Small intestine (tissue), 7 donors: ENCODE data around the gene HOXB8. TPM values are rescaled to one million over a fixed set of nuclear protein-coding genes. Genes with fewer than 3 reads are reported as not detected.
A peak's percentile ranks its signal among the peaks of the same experiment; 100 is the strongest.

Experiments
- DNase-seq, 2 donors: peaks; one replicate each; pipeline versions ENCODE4 v3.0.0 to v3.0.0-alpha.2; 2013
- FAIRE-seq: peaks from 2 replicates; lab custom pipeline; 2012; peaks lifted over from hg19 to GRCh38; lab: Jason Lieb, UNC
- H3K27ac ChIP-seq, 3 donors: one replicate each; pipeline ENCODE4 v1.5.1; 2013; ENCODE audit warnings: low read length in 2 of 3, mild to moderate bottlenecking in 2 of 3, control low read depth in 1 of 3, inconsistent platforms in 1 of 3, low read depth in 1 of 3, moderate library complexity in 1 of 3
- H3K27me3 ChIP-seq, 3 donors: one replicate each; pipeline ENCODE4 v1.6.1; 2013; ENCODE audit warnings: low read length in 3 of 3, inconsistent platforms in 1 of 3; ENCODE audit not compliant: control insufficient read depth in 3 of 3, insufficient read depth in 3 of 3
- H3K36me3 ChIP-seq, 3 donors: one replicate each; pipeline ENCODE4 v1.6.1; 2013; ENCODE audit warnings: low read length in 3 of 3, inconsistent platforms in 1 of 3, low read depth in 1 of 3, mild to moderate bottlenecking in 1 of 3, moderate library complexity in 1 of 3; ENCODE audit not compliant: control insufficient read depth in 3 of 3, insufficient read depth in 2 of 3
- H3K4me1 ChIP-seq, 3 donors: one replicate each; pipeline ENCODE4 v1.6.1; 2013; ENCODE audit warnings: low read length in 2 of 3, inconsistent platforms in 1 of 3, low read depth in 1 of 3, mild to moderate bottlenecking in 1 of 3, moderate library complexity in 1 of 3; ENCODE audit not compliant: control insufficient read depth in 3 of 3, insufficient read depth in 2 of 3
- H3K4me3 ChIP-seq, 3 donors: one replicate each; pipeline ENCODE4 v1.5.1; 2013; ENCODE audit warnings: low read length in 3 of 3, control low read depth in 1 of 3, inconsistent platforms in 1 of 3, low read depth in 1 of 3, mild to moderate bottlenecking in 1 of 3, moderate library complexity in 1 of 3
- H3K9me3 ChIP-seq, 2 donors: one replicate each; pipeline ENCODE4 v1.6.1; 2013; ENCODE audit warnings: low read depth in 1 of 2, low read length in 1 of 2; ENCODE audit not compliant: control insufficient read depth in 2 of 2, insufficient read depth in 1 of 2
- WGBS, 3 donors: extraction: QIAGEN DNeasy Blood & Tissue Kit; methylation state at CpG; one replicate each; pipeline ENCODE4 v1.1.7; 2013; 5-methylcytosine and 5-hydroxymethylcytosine counted together
- polyA plus RNA-seq, 4 donors: library from polyadenylated mRNA; stranded (reverse) in 3 of 4; unstranded in 1 of 4; fragments of 200-250 nt in 3 of 4; fragments of 120-200 nt in 1 of 4; gene quantifications; one replicate each; pipeline versions ENCODE4 v1.2.1 to v1.2.3, GENCODE V29; 2013
- donor health status: healthy with polysubstance abuse.
- donor health status: control.
- donor health status: control.
- donor health status: Bipolar disorder and iron deficiency.
- donor health status: healthy.

The HOXB8 gene
- polyA plus RNA-seq, 4 donors: 0.12 to 2.9 TPM; not detected in 2

DNA sequence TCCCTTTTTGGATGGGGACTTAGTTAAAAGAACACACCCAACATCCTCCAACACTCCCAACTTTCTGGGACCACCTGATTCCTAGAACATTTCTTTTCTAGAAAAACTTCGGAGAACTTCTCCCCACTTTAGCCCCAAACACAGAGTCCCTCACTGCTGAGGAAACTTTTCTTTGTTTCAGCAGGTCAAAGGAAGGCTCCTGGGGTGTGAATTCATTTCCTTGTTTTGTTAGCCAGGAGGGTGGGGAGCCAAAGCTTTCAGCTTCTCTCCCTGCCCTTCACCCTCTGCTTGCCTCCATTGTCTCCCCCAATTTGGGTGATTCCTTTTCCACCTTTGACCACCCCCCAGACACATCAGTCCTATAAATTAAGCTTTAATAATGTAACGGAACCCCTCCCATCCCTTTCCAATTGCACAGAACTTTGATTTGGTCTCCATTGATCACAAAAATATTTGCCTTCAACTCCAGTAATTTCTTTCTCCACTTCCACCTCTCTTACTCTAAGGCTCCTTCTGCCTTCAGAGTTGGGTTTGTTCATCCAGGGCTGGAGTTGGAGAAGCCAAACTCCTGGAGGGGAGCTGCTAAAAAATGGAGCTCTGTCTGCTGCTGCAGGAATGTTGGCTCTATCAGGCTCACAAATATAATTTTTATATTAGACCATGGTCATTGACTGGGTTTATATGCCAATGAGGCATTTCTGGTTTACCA, 47.3 kb downstream of the HOXB8 start:
- Histone ChIP-seq H3K36me3 (peaks cover 0 to 34% (median 0%) of the 10 kb centered on the region in 3 donors), H3K27ac (peak overlapping the region in 2 of 3 donors; percentile 48 to 85), H3K4me3 (peak overlapping the region in 1 of 3 donors; percentile 11), H3K4me1 (peaks cover 0 to 41% (median 4%) of the 10 kb centered on the region in 3 donors), H3K27me3 (peaks cover 0 to 97% (median 2%) of the 10 kb centered on the region in 3 donors), H3K9me3 (no peaks in the 10 kb centered on the region)
- DNase-seq: no peak
- WGBS, 3 donors: 27 to 58% (median 50%) methylated on average over 2 of the region's 2 CpGs
- no peak for FAIRE-seq

DNA sequence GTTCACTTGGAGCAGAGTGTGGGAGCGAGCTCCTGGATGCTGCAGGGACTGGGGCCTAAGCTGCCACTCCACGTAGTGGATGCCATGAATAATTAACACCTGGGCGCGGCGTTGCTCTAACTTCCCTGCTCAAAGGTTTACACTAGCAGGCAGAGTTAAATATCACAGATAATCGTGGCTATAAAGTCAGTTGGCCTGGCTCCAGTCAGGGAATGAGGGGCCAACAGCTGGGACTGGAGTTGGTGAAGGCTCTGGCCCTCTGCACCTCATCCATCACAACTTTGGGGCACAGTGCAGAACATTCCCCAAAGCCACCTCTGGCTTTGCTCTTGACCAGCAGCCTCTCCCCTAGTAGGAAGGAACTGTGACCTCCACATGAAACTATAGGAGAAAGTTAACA, 47.9 kb downstream of the HOXB8 start:
- DNase-seq (peak in 1 of 2 donors; percentile 61), FAIRE-seq (no peak)
- Histone ChIP-seq H3K36me3 (peaks cover 0 to 31% (median 0%) of the 10 kb centered on the region in 3 donors), H3K4me1 (peaks cover 0 to 36% (median 4%) of the 10 kb centered on the region in 3 donors), H3K27ac (peak overlapping the region; percentile 37 to 85 (median 48)), H3K4me3 (no peak overlapping the region), H3K27me3 (peaks cover 0 to 97% (median 2%) of the 10 kb centered on the region in 3 donors), H3K9me3 (no peaks in the 10 kb centered on the region)
- WGBS, 3 donors: 12 to 41% (median 18%) methylated on average over 6 of the region's 6 CpGs

DNA sequence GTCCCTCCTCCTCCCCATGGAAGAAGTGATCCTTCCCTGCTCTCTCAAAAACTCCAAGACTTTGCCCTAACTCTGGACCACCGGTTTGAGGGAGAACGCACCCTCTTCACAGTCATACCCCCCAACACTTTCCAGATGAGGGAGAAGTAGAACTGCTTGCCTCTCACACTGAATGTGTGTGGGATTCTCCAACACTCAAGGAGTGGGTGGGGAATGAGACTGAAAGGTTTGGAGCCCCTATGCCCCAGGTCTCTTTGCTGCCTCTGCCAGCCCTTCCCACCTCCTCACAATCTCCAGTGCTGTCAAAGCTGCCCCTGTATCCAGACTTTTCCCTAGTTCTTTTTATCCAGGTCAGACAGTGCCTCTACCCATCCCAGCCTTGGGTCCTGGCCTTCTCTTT, 48.4 kb downstream of the HOXB8 start:
- 40 to 66% (median 43%) methylated on average over 2 of the region's 2 CpGs for WGBS, 3 donors
- Histone ChIP-seq H3K27ac (peak overlapping the region in 2 of 3 donors; percentile 39 to 48), H3K4me3 (no peak overlapping the region), H3K27me3 (peaks cover 0 to 97% (median 2%) of the 10 kb centered on the region in 3 donors), H3K4me1 (peaks cover 0 to 40% (median 4%) of the 10 kb centered on the region in 3 donors), H3K9me3 (no peaks in the 10 kb centered on the region), H3K36me3 (peaks cover 0 to 28% (median 0%) of the 10 kb centered on the region in 3 donors)
- no peak for FAIRE-seq
- DNase-seq: no peak

DNA sequence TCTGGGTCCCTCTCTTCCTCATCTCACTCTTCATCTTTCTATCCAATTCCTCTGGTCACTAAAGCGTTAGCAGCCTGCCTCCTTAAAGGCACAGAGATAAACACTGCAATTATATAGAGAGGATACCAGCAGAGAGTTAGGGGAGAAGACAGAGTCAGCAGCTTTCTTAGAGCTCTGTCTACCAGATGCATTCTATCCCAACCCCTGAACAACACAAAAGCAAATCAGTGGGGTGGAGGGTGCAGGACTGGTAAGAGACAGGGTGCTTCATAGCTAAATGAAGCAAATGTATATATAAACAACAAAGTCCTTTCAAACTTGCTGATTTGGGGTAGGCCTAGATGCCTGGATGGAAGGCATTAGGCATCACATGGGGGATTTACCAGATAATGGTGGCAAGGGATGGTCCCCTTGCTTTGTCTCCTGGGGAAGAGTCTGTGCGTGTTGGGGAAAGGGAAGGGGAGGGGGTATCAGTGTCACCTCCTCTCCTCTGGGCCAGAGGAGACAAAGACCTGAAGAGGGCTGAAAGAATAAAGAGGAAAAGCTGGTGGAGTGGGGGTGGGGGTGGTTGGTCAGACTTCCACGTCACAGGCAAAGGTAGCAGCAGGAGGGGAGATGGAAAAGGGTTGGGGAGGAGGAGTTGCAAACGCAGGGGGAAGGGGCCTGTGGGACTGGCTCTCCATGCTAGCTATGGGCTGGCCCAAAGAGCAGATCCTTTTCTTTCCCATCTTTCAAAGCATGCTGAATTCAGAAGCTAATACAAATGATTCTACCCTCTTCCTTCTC, 49.0 kb downstream of the HOXB8 start:
- Histone ChIP-seq H3K4me1 (peaks cover 0 to 43% (median 4%) of the 10 kb centered on the region in 3 donors), H3K9me3 (no peaks in the 10 kb centered on the region), H3K36me3 (peaks cover 0 to 29% (median 0%) of the 10 kb centered on the region in 3 donors), H3K27ac (peak overlapping the region in 2 of 3 donors; percentile 39 to 48), H3K4me3 (no peak overlapping the region), H3K27me3 (peaks cover 0 to 97% (median 2%) of the 10 kb centered on the region in 3 donors)
- no peak for FAIRE-seq
- 43 to 56% (median 56%) methylated on average over 4 of the region's 4 CpGs for WGBS, 3 donors
- DNase-seq: no peak

DNA sequence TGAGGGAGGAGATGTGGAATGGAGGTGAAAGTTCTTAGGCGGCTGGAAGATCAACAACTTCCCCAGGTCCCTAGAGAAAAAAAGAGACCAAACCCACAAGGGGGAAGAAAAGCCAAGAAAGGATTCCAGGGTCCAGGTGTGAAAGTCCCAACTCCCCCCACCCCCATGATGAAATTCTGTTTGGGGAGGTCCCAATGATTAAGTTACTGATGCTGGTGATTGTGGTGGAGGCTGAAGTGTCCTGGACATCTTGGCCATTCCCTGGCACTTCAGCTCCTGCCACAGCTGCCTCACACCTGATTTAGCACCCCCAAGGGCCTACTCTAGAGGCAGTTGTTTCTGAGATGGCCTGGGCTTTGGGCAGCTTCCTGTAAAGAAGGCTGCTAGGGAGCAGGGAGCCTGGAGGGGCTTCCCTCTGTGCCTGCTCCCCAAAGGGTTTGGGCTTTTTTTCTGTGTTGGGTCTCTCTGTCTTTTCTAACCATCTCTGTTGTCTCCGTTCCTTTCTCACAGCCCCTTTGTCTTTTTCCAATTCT, 50.0 kb downstream of the HOXB8 start:
- H3K9me3 ChIP-seq: no peaks in the 10 kb centered on the region
- FAIRE-seq: no peak
- H3K4me3 ChIP-seq: peak overlapping the region in 1 of 3 donors; percentile 19
- whole genome bisulfite sequencing, 3 donors: 54 to 63% (median 62%) methylated on average over 2 of the region's 2 CpGs
- peak overlapping the region in 2 of 3 donors; percentile 39 to 81 for H3K27ac ChIP-seq
- H3K27me3 ChIP-seq: peaks cover 0 to 93% (median 0%) of the 10 kb centered on the region in 3 donors
- DNase-seq: no peak
- H3K36me3 ChIP-seq: peaks cover 0 to 20% (median 0%) of the 10 kb centered on the region in 3 donors
- H3K4me1 ChIP-seq: peaks cover 0 to 44% (median 4%) of the 10 kb centered on the region in 3 donors

DNA sequence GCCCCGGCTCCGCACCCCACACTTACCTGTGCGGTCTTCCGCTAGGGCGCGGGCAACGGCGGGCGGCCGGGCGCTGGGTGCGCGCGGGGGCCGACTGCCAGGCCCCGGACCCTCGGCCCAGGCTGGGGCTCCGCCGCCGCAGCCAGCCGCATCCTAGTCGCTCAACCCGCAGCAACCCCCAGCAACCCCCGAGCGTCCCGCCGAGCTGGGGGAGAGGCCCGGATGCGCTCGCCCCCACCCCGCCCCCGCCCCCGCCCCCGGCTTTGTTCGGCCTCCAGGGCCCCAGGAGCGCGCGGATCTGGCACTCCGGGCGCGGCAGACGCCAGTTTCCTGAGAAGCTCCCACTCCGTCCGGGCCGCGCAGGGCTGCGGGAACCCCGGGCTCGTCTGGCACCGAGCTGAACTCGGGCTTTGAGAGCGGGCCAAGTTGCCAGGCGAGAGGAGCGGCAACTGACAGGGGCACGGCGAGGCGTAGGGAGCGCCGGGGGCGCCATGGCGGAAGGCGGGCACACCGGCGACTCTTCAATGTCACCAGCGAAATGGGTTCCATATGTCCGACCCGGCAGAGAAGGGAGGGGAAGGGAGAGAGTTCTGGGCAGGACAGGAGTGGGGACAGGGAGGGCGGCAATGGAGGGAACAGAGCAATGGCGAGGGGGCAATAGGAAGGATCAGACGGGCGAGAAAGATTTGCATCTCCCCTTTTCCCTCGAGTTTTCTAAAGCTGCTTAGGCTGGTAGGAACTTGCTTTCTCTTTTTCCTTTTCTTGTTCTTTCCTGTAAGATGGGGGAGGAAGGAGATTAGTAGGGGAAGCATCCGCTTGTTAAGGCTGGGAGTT, 50.7 kb downstream of the HOXB8 start:
- DNase-seq (no peak), FAIRE-seq (no peak)
- H3K36me3 ChIP-seq: peaks cover 0 to 25% (median 0%) of the 10 kb centered on the region in 3 donors
- no peaks in the 10 kb centered on the region for H3K9me3 ChIP-seq
- 5 to 26% (median 23%) methylated on average over 48 to 73 of the region's 73 CpGs for WGBS, 3 donors
- peaks cover 0 to 49% (median 4%) of the 10 kb centered on the region in 3 donors for H3K4me1 ChIP-seq
- peaks cover 0 to 92% (median 0%) of the 10 kb centered on the region in 3 donors for H3K27me3 ChIP-seq
- H3K4me3 ChIP-seq: peak overlapping the region in 1 of 3 donors; percentile 19
- peak overlapping the region in 2 of 3 donors; percentile 62 to 81 for H3K27ac ChIP-seq

DNA sequence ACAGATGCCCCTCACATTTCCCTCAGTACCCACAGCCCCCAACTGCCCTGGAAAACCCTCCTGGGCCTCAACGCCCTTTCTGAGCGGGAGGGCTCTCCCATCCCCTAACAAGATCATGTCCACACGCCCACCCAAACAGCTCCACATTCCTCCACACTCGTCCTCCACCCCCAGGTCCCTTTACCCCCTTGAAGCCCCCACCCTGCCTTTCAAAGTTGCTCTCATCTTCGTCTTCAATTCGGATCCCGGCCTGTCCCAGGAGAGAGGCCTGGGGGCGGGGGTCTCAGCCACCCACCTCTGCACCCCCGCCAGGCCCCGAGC, 51.3 kb downstream of the HOXB8 start:
- no peak for FAIRE-seq
- H3K27me3 ChIP-seq: peaks cover 0 to 92% (median 0%) of the 10 kb centered on the region in 3 donors
- peak overlapping the region in 1 of 3 donors; percentile 4 for H3K4me3 ChIP-seq
- peaks cover 0 to 29% (median 0%) of the 10 kb centered on the region in 3 donors for H3K36me3 ChIP-seq
- no peak for DNase-seq
- H3K9me3 ChIP-seq: no peaks in the 10 kb centered on the region
- peak overlapping the region in 2 of 3 donors; percentile 62 to 69 for H3K27ac ChIP-seq
- 19 to 50% (median 44%) methylated on average over 8 to 10 of the region's 10 CpGs for WGBS, 3 donors
- H3K4me1 ChIP-seq: peaks cover 0 to 52% (median 4%) of the 10 kb centered on the region in 3 donors
